GM19395 (cell line): ENCODE results near the gene ETHE1.

Experiments used
- ATAC-seq: cut with Tn5 transposase; IDR thresholded peaks from one replicate; pipeline ENCODE4 v1.9.1; 2021; ENCODE audit warnings: mild to moderate bottlenecking, moderate library complexity; ENCODE audit not compliant: unreplicated experiment

The ETHE1 gene

GRCh38 chr19:43498233-43498842, 28.7 kb downstream of the ETHE1 start:
- ATAC-seq = no peak

- ATAC-seq = no peak
These were observed 30.0 kb downstream of the ETHE1 start for GRCh38 chr19:43496960-43497359.

GRCh38 chr19:43495082-43495481, 31.9 kb downstream of the ETHE1 start:
- no peak for ATAC-seq

GRCh38 chr19:43490759-43491158, 36.2 kb downstream of the ETHE1 start:
- ATAC-seq = no peak

GRCh38 chr19:43489979-43490599, 36.9 kb downstream of the ETHE1 start:
- ATAC-seq = no peak

GRCh38 chr19:43489310-43489709, 37.7 kb downstream of the ETHE1 start:
- ATAC-seq = no peak

- no peak for ATAC-seq
These were observed 38.8 kb downstream of the ETHE1 start for GRCh38 chr19:43488179-43488578.

GRCh38 chr19:43486412-43486811, 40.6 kb downstream of the ETHE1 start:
- ATAC-seq = no peak

- no peak for ATAC-seq
These were observed 41.0 kb downstream of the ETHE1 start for GRCh38 chr19:43485951-43486350.

GRCh38 chr19:43483281-43483680, 43.7 kb downstream of the ETHE1 start:
- no peak for ATAC-seq

- ATAC-seq = no peak
These were observed 44.8 kb downstream of the ETHE1 start for GRCh38 chr19:43482193-43482592.

- ATAC-seq = no peak
These were observed 45.3 kb downstream of the ETHE1 start for GRCh38 chr19:43481701-43482100.

- ATAC-seq = no peak
These were observed 46.4 kb downstream of the ETHE1 start for GRCh38 chr19:43480574-43480973.

- ATAC-seq = no peak
These were observed 46.9 kb downstream of the ETHE1 start for GRCh38 chr19:43479961-43480561.

GRCh38 chr19:43479226-43479625, 47.8 kb downstream of the ETHE1 start:
- no peak for ATAC-seq

- ATAC-seq = no peak
These were observed 48.7 kb downstream of the ETHE1 start for GRCh38 chr19:43478323-43478722.

- ATAC-seq = no peak
These were observed 50.4 kb downstream of the ETHE1 start for GRCh38 chr19:43476606-43477005.

GRCh38 chr19:43474986-43475705, 51.9 kb downstream of the ETHE1 start:
- ATAC-seq = peak; percentile 76

GRCh38 chr19:43474487-43474886, 52.5 kb downstream of the ETHE1 start:
- no peak for ATAC-seq

- no peak for ATAC-seq
These were observed 55.9 kb downstream of the ETHE1 start for GRCh38 chr19:43471091-43471490.

GRCh38 chr19:43470288-43470687, 56.7 kb downstream of the ETHE1 start:
- no peak for ATAC-seq

GRCh38 chr19:43469160-43469480, 57.9 kb downstream of the ETHE1 start:
- no peak for ATAC-seq
